Activated T-helper 1 cell treated with Interleukin-2 at 50 U/mL for 16 hours (primary cell): Measurements from ENCODE around the gene ANXA8.

Experiments used
- DNase-seq: peaks from one replicate; pipeline ENCODE4 v3.0.0-alpha.2; 2020; ENCODE audit warnings: low read depth

ANXA8 gene

DNA sequence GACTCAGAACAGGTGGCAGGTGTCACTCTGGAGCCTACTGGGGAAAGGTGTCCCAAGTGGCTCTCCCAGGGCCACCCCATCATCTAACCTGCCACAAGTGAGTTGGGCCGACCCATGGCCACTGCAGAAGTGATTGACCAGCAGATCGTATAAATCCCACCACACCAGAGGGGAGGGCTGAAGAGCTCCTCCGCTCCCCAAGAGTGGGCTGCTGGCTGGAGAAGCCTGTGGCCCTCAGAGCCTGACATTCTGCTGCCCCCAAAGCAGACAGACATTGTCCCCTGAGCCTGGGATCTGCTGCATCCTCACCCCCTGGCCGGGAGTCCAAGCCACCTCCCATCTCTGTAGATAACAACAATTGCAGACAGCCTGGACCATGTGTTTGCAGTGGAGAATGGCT lies 36.7 kb downstream of the ANXA8 start:
- no peak for DNase-seq

GRCh38 chr10:47445720-47446119 lies 38.2 kb downstream of the ANXA8 start:
- no peak for DNase-seq

DNA sequence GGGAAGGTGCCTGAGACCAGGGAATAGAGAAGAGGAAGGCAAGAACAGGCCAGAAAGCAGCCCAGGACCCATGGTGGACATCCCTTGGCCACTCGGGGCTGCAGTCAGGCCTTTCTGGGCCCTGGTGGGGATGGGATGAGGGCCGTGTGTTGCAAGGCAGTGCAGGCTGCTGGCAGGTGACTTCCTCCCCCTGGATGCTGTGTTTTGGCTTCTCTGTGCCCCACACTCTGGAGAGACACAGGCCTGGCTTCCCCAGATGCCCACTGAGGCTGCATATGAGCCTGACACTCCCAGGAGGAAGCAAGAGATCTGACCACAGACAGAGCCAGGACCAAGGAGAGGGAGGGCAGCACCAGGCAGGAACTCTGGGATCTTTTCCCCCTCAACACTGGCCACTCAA lies 39.9 kb downstream of the ANXA8 start:
- DNase-seq: no peak

- no peak for DNase-seq
Measured at GRCh38 chr10:47443145-47443544, 40.8 kb downstream of the ANXA8 start.

- no peak for DNase-seq
Measured at GRCh38 chr10:47442351-47442750, 41.6 kb downstream of the ANXA8 start.

DNA sequence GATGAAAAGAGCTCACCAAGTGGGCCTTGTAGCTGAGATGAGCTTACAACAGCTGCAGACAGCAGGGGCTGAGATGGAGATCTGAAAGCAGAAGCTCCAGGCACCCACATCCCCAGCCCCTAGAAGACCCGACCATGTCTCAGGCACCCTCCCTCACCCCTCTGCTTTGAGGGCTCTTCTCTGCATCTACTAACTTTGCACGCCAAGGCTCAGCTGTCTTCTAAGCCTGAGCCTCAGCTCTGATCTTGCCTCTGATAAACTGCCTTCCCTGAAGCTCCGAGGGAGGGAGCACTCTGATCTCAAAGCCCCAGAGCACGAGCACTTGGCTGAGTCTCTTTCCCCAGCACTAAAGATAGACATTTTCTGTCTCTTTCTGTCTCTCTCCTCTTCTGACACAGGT lies 42.0 kb downstream of the ANXA8 start:
- no peak for DNase-seq

DNA sequence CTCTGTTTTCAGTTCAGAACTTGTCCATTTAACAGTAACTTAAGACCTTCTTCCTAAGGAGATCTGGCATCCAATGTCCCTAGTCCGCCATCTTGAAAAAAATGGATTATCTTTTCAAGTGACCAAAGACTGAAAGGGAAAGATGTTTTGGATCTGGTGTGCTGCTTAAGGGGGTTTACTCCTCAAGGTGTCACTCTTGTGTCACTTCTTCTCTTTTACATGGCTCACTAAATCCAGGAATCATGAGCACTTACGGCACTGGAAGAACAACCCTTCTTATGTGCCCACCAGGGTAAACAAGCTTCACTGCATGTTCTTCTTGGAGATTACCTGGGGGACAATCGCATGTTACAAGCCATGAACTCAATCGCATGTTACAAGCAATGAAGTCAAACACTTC lies 43.7 kb downstream of the ANXA8 start:
- no peak for DNase-seq

GRCh38 chr10:47438857-47439474 lies 44.9 kb downstream of the ANXA8 start:
- no peak for DNase-seq

DNA sequence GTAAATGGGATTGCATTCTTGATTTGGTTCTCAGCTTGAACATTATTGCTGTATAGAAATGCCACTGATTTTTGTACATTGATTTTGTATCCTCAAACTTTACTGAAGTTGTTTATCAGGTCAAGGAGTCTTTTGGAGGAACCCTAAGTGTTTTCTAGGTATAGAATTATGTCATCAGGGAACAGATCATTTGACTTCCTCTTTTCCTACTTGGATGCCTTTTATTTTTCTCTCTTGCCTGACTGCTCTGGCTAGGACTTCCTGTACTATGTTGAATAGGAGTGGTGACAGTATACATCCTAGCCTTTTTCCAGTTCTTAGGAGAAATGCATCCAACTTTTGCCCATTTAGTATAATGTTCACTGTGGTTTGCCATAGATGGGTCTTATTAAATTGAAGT lies 48.8 kb downstream of the ANXA8 start:
- no peak for DNase-seq

GRCh38 chr10:47425813-47426419 lies 58.0 kb downstream of the ANXA8 start:
- DNase-seq: no peak

GRCh38 chr10:47424231-47424630 lies 59.7 kb downstream of the ANXA8 start:
- DNase-seq: no peak

GRCh38 chr10:47423476-47423875 lies 60.4 kb downstream of the ANXA8 start:
- DNase-seq: no peak

DNA sequence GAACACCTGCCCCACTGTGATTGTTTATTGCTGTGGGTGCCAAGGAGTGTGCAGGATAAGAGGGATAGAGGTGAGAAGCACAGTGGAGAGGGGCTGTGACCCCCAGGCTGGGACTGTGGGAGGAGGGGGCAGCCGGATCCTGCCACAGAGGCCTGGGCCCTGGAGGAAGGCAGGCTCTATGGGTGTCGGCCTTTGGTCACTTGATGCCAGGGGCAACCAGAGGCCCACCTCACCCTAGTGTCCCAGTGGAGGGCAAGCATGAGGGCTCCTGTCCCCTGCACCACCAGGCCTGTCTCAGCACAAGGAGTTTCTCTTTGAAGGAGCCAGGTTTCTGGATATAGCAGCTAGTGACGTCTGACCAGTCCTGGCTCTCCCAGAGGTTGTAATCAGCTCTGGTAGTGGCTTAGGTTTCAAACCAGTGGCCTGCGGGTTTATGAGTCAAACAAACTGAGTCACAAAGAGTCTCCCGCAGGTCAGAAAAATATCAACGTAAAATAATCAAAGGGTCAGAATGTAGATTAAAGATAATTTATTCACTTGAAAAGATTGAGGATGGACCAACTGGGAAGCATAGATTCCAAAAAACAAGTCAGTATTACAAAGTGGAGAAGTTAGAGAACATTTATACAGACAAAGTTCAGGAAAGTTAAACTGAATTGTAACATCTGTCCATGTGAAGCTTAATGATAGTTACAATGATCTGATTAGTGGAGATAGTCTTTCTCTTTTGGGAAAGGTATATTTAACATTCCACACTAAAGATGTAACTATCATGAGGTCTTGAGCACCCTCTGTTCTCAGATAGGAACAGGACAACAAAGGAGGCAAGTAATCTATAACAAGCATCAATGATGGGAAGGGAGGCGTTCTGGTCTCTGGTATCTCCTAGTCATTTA lies 62.6 kb downstream of the ANXA8 start:
- no peak for DNase-seq

GRCh38 chr10:47420305-47421056 lies 63.4 kb downstream of the ANXA8 start:
- DNase-seq: no peak

- no peak for DNase-seq
Measured at GRCh38 chr10:47419421-47419820, 64.5 kb downstream of the ANXA8 start.

DNA sequence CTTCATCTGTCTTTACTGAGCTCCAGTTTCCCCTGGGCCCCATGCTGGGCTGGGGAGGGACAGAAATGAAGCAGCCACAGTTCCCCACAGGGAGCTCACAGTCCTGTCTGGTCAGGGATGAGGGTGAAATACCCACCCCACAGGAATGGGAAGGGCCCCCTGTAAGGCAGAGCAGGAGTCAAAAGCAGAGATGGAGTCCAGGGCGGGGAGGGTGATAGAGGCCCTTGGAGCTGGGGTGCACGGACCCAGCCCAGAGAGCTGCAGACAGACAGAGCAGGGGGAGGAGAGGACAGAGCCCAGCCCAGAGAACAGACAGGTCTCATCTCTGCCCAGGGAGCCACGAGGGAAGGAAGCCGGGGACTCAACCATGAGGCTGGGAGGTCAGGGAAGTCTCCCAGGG lies 64.9 kb downstream of the ANXA8 start:
- DNase-seq: no peak

DNA sequence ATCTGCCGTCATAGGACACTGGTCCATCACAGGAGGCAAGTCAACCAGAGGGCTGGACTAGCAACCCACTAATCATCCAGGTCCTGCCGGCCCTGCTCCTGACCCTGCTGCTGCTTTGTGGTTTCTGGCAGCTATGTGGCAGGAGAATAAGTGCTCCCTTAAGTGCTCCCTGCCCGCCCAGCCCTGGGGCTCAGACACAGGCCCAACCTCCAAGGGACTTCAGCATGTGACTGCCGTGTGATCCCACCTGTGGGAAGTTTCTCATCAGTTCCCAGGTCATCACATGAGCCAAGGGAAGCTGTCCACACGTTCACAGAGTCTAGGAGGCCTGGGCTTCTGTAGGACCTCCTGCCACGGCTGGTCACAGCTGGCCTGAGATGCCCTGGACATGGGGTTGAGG lies 65.6 kb downstream of the ANXA8 start:
- no peak for DNase-seq
